ENCODE data around the gene EEF1E1.
"Not testable (repeated sequence)": the region's sequence is repeated elsewhere in the genome, so short reads cannot be mapped to it uniquely, and the experiment has no call there.

EEF1E1 gene

DNA sequence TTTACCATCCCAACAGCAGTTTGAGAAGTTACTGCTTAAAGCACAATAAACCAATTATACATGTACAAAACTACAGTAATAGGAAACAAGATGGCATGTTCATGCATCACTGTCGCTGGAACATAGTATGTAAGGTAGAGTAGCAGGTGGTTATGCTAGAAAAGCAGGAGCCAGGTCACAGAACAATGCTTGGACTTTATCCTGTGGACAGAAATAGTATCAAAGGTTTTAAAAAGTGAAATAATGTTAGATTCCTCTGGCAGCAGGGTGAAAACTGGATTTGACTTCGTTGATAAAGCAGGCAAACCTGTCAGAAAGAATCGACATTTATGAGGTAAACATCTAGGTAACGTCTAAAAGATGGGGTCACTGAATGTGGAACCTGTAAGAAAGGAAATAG is 40.6 kb downstream of the EEF1E1 start:
- no peak for DNase-seq

DNA sequence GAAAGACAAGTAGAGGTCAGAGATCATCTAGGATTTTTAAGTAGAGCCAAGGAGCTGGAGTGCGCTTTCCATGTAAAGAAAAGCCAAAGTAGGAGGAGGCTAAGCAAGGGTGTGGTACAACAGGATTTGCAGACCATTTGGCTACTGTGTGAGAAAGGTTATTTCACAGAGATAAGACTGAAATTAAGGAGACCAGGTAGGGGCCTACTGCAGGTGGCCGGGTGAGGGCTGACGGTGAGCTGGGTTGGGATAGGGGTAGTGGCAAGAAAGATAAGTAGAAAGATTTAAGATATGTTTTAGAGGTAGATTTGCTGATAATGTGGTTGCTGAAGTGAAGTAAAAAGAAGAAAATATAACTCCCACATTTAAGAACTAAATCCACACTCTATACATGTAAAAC is 42.0 kb downstream of the EEF1E1 start:
- no peak for DNase-seq

DNA sequence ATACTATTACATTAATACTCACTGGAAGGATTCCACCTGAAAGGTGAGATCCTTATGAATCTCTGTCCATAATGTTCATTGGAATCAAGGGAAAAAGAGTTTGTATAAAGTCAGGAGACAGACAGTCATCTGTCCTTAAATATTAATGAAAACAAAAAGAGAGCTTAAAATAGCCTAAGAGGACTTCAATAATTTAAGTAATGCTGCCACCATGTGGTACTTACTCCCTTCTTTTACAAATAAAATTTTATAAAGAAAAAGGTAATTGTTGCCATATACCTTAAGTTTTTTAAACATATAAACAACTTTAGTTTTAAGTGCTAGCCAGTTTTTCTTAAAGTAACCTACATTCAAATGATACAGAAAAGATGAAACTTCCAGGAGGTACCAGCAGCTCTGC is 43.2 kb downstream of the EEF1E1 start:
- DNase-seq, result no peak

DNA sequence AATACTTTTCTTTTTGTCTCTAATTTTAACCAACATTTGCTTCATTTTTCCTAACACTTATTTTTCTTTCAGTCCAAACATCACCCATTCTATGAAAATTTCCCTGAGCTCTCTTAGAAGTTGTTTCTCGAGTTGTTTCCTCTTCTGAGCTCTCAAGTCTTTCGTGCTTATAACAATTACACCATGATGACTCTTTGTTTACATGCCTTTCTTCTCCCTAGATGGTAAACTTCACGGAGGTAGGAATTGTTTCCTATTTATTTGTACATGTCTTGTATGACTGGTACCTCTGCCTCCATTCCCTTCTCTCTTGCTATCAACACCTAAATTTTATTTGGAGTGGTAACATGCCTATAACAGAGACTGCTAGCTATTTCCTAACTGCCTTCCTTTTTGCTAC is 44.6 kb downstream of the EEF1E1 start:
- no peak for DNase-seq

DNA sequence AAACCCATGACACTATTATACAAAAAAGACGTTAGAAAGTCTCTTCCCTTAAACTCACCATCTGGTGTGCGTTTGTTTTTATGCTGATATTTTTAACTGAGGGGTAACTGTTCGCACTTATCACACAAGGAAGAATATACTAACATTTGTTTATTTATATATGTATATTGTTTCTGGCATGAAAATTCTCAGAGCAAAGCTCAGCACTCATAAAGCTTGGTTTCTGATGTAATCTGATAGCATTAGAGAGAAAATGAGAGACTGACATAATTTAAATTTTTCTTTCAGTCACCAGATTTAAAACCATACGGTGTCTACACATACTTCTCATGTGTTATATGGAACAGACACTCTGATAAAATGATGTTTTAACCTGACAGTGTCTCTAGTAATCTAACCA is 45.1 kb downstream of the EEF1E1 start:
- DNase-seq, result no peak

DNA sequence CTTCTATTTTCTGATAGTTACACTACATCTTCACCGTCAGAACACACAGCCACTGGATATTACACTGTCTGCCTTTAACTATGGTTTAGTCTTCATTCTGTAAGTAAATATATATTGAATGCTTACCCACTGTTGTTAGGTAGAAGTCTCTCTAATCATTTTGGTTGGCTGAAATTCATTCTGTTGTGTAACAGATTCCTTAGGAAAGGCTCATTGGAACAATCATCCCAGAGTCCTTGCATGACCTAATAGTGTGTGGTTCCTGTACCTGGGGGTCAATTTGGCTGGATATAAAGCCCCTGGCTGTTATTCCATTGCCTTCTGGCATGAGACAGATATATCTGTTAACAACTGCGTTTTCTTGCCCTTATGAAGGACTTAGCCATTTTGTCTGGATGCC is 48.1 kb downstream of the EEF1E1 start:
- no peak for DNase-seq

DNA sequence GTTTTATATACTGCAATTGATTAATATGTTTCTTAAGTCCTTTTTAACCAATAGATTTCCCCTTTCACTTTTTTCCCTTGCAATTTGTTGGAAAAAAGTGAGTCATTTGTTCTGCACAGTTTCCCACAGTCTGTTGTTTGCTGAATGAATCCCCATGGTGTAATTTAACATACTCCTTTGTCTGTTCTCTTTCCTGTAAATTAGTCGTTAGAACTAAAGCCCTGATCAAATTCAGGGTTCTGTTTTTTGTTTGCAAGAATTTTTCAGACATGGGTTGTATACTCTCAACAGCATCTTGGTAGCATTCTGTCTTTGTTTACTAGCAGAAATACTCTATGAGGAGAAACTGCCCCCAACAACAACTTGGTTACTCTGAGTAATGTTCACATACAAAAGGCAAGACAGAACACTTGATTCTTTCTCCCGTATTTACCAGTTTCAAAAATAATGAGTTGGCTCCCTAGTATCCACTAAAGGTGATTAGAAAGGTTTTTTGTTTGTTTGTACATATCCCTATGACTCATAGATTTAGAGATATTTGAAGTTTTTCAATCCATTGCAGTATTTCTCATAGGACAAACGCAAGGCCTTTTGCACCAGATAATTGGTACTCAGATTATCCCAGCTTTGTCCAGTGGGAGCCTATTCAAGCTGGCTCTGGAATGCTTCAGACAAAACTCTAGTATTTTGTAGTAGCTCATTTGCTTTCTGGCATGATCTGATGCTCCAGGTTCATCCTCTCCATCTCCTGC is 54.6 kb downstream of the EEF1E1 start:
- DNase-seq, result no peak

DNA sequence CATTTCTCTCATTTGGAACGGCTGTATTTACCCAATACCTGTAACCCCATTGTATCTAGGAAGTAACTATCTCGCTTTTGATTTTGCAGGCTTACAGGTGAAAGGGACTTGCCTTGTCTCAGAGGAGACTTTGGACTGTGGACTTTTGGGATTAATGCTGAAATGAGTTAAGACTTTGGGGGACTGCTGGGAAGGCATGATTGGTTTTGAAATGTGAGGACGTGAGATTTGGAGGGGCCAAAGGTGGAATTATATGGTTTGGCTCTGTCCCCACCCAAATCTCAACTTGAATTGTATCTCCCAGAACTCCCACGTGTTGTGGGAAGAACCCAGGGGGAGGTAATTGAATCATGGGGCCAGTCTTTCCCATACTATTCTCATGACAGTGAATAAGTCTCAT is 56.6 kb downstream of the EEF1E1 start:
- DNase-seq, result not testable (repeated sequence)

DNA sequence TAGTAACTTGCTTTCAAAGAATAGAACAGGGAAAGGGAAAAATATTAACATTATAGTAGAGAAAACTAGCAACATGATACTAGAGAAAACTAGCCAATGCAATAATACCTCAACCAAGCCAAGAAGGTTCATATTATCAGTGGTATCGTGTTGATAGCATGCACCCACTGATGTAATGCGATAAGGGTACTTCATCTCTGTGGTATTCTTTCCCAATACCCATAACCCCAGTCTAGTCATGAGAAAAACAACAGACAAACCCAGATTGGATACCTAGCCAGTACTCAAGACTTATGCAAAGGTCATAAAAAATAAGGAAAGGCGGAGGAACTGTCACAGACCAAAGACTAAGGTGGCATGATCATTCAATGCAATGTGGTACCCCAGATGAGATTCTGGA is 59.1 kb downstream of the EEF1E1 start:
- DNase-seq, result no peak

DNA sequence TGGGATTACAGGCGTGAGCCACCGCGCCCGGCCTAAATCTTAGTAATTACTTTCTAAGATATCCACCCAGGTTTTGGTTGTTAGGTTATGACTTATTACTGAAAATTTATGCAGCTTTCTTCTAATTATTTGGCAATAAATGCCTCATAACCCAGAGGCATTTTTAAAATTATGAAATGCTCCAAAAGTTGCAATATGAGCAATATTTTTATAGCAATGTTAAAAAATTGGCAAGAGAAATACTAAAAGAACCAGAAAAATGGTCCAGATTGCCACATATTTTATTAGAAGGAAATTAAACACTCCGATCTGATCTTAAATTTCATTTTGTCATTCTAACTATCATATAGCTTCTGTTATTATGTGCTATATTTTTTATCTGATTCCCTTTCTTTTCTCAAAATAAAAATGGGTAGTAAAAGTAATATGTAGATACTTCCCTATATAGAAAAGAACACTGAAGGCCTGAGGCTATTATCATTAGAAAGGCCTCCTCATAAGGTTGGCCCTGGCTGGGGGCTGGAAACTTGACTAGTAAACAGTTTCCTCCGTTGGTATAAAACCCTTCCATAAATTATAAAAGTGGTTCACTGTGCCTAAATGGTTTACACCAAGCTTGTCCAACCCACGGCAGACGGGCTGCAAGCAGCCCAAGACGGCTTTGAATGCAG is 60.3 kb downstream of the EEF1E1 start:
- DNase-seq, result no peak

DNA sequence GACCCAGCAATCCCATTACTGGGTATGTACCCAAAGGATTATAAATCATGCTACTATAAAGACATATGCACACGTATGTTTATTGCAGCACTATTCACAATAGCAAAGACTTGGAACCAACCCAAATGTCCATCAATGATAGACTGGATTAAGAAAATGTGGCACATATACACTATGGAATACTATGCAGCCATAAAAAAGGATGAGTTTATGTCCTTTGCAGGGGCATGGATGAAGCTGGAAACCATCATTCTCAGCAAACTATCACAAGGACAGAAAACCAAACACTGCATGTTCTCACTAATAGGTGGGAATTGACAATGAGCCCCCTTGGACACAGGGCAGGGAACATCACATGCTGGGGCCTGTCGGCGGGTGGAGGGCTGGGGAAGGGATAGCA is 68.2 kb downstream of the EEF1E1 start:
- not testable (repeated sequence) for DNase-seq

DNA sequence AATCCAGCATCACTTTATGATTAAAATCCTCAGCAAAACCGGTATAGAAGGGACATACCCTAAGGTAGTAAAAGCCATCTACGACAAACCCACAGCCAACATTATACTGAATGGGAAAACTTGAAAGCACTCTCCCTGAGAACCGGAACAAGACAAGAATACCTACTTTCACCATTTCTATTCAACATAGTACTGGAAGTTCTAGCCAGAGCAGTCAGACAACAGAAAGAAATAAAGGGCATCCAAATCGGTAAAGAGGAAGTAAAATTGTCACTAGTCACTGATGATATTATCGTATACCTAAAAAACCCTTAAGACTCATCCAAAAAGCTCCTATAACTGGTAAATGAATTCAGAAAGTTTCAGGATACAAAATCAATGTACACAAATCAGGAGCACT is 71.4 kb downstream of the EEF1E1 start:
- DNase-seq, result no peak
